BE2C (cell line): ENCODE measurements around the gene TRAPPC8.

Experiments
- DNase-seq: peaks from one replicate; pipeline ENCODE4 v3.0.0-alpha.2; 2020
- H3K27me3 ChIP-seq: fragments of 250-450 bp; sonication (Bioruptor Pico); 2 replicates; pipeline ENCODE4 v1.5.1; 2020; ENCODE audit warnings: mild to moderate bottlenecking
- H3K36me3 ChIP-seq: fragments of 250-450 bp; sonication (Bioruptor Pico); 2 replicates; pipeline ENCODE4 v1.5.1; 2020; ENCODE audit warnings: mild to moderate bottlenecking
- H3K4me1 ChIP-seq: fragments of 250-450 bp; sonication (Bioruptor Pico); 2 replicates; pipeline ENCODE4 v1.5.1; 2020
- H3K4me3 ChIP-seq: 2 replicates; pipeline ENCODE4 v1.5.1; 2011; ENCODE audit warnings: low read depth, low read length
- H3K9me3 ChIP-seq: fragments of 250-450 bp; sonication (Bioruptor Pico); 2 replicates; pipeline ENCODE4 v1.5.1; 2020
- TF ChIP-seq, protein P1 (sequence below): IDR thresholded peaks from 2 replicates; pipeline ENCODE4 v1.5.1; 2012; ENCODE audit warnings: mild to moderate bottlenecking, low read depth, low read length

TRAPPC8 gene

GRCh38 chr18:31891566-31891965 lies 51.4 kb downstream of the TRAPPC8 start:
- H3K4me3 ChIP-seq: no peak overlapping the region
- TF ChIP-seq, protein P1, sequence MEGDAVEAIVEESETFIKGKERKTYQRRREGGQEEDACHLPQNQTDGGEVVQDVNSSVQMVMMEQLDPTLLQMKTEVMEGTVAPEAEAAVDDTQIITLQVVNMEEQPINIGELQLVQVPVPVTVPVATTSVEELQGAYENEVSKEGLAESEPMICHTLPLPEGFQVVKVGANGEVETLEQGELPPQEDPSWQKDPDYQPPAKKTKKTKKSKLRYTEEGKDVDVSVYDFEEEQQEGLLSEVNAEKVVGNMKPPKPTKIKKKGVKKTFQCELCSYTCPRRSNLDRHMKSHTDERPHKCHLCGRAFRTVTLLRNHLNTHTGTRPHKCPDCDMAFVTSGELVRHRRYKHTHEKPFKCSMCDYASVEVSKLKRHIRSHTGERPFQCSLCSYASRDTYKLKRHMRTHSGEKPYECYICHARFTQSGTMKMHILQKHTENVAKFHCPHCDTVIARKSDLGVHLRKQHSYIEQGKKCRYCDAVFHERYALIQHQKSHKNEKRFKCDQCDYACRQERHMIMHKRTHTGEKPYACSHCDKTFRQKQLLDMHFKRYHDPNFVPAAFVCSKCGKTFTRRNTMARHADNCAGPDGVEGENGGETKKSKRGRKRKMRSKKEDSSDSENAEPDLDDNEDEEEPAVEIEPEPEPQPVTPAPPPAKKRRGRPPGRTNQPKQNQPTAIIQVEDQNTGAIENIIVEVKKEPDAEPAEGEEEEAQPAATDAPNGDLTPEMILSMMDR: no peak
- DNase-seq: no peak
- H3K9me3 ChIP-seq: no peaks in the 10 kb centered on the region
- no peaks in the 10 kb centered on the region for H3K27me3 ChIP-seq
- no peaks in the 10 kb centered on the region for H3K36me3 ChIP-seq
- no peaks in the 10 kb centered on the region for H3K4me1 ChIP-seq

DNA sequence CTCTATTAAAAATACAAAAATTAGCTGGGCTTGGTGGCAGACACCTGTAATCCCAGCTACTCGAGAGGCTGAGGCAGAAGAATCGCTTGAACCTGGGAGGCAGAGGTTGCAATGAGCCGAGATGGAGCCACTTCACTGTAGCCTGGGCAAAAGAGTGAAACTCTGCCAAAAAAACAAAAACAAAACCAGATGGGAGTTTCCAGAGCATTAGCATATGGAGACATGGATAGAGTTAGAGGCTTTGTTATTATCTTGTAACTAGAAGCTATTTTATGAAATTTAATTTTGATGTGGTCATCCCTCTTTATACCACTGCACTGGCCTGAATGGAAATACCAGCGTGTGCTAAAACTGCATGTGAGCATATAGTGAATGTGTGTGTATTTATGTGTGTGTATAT lies 58.9 kb downstream of the TRAPPC8 start:
- no peaks in the 10 kb centered on the region for H3K9me3 ChIP-seq
- H3K4me3 ChIP-seq: no peak overlapping the region
- DNase-seq: no peak
- TF ChIP-seq, protein P1: no peak
- H3K27me3 ChIP-seq: no peaks in the 10 kb centered on the region
- H3K36me3 ChIP-seq: no peaks in the 10 kb centered on the region
- no peaks in the 10 kb centered on the region for H3K4me1 ChIP-seq

GRCh38 chr18:31880186-31880898 lies 62.6 kb downstream of the TRAPPC8 start:
- H3K36me3 ChIP-seq: no peaks in the 10 kb centered on the region
- H3K27me3 ChIP-seq: no peaks in the 10 kb centered on the region

DNA sequence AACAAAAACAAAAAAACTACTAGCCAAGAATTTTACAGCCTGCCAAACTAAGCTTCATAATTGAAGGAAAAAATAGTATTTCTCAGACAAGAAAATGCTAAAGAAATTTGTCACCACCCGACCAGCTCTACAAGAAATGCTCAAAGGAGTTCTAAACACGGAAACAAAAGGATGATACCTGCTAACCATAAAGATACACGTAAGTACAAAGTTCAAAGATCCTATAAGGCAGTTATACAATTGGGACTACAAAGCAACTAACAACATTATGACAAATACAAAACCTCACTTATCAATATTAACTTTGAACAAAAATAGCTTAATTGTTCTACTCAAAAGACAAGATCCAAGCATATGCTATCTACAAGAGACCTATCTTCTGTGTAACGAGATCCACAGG lies 64.6 kb downstream of the TRAPPC8 start:
- Histone ChIP-seq H3K4me1 (no peaks in the 10 kb centered on the region), H3K36me3 (no peaks in the 10 kb centered on the region), H3K4me3 (no peak overlapping the region), H3K9me3 (no peaks in the 10 kb centered on the region), H3K27me3 (no peaks in the 10 kb centered on the region)
- no peak for DNase-seq
- TF ChIP-seq, protein P1: no peak

More at GRCh38 chr18:31880186-31880898, 62.6 kb downstream of the TRAPPC8 start:
- H3K9me3 ChIP-seq: no peaks in the 10 kb centered on the region
- DNase-seq: no peak
- TF ChIP-seq, protein P1: no peak
- no peaks in the 10 kb centered on the region for H3K4me1 ChIP-seq
- no peak overlapping the region for H3K4me3 ChIP-seq

DNA sequence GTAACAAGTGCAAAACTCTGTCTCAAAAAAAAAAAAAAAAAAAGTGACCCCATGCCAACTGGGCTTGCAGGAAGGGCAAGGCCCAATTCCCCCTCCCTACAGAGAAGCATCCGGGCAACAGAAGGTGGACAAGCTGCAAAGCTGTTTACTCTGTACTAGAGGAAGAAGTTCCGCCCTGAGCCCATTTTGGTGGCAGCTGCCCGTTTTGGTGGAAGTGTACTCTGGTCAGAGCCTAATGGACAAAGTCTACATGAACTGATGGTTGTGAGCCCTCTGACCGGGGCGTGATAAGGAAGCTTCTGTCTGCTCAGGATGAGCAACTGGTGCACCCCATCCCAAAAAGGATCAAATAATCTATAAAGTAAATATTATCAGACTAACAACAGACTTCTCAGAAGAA lies 65.0 kb downstream of the TRAPPC8 start:
- Histone ChIP-seq H3K9me3 (no peaks in the 10 kb centered on the region), H3K4me1 (no peaks in the 10 kb centered on the region), H3K27me3 (no peaks in the 10 kb centered on the region), H3K36me3 (no peaks in the 10 kb centered on the region), H3K4me3 (no peak overlapping the region)
- TF ChIP-seq, protein P1: no peak
- DNase-seq: no peak

DNA sequence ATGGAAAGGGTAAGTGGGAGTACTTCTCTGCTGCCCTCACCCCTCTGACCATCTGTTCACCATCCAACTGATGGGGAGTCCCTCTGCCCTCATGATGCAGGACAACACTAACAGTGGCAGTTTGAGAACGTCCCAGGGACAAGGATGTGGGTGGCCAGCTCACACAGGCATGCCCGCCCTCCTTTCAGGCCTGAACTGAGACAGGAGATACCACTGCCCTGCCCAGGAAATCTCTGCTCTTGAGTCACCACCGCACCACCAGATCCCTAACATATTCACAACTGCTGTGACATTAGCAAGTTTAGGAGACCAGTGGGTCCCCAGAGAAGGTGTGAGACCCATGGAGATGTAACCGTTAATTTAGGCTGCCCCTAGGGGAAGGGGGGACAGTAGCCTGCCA lies 66.2 kb downstream of the TRAPPC8 start:
- no peaks in the 10 kb centered on the region for H3K4me1 ChIP-seq
- DNase-seq: no peak
- TF ChIP-seq, protein P1: no peak
- H3K36me3 ChIP-seq: no peaks in the 10 kb centered on the region
- H3K27me3 ChIP-seq: no peaks in the 10 kb centered on the region
- no peak overlapping the region for H3K4me3 ChIP-seq
- no peaks in the 10 kb centered on the region for H3K9me3 ChIP-seq
